GM20000 (cell line): ENCODE results near the gene QSOX2.

Experiments used
- DNase-seq: peaks from one replicate; pipeline ENCODE4 v3.0.0; 2012; ENCODE audit warnings: low spot score
- TF ChIP-seq, protein P1 (sequence below): IDR thresholded peaks from 2 replicates; pipeline ENCODE4 v1.5.1; 2012; ENCODE audit warnings: mild to moderate bottlenecking, control low read depth; ENCODE audit errors: extremely low read depth, missing control alignments

Gene QSOX2

DNA sequence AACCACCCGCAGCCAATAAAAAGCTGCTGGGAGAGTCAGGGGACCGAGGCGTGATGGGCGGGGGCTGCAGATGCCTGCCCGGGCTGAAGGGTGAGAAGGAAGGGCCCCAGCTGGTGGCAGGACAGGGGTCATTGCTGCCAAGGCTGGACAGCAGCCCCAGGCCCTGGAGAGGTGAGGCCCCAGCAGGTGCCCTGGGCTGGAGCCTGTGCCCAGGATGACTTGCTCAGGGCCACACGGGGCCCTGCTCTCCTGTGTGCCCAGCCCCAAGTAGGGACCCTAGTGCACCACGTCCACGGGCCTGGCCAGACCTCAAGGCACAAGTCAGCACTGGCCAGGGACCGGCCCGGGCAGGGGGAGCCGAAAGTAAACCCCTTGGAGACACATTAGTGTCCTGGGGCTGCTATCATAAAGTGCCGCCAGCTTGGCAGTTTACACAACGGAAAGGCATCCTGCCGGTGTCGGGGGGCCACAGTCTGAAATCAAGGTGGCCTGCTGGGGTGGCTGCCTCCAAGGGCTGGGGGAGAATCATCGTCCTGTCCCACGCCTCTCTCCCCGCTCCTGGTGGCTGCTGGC lies 62.7 kb downstream of the QSOX2 start:
- DNase-seq, result no peak
- TF ChIP-seq, protein P1, sequence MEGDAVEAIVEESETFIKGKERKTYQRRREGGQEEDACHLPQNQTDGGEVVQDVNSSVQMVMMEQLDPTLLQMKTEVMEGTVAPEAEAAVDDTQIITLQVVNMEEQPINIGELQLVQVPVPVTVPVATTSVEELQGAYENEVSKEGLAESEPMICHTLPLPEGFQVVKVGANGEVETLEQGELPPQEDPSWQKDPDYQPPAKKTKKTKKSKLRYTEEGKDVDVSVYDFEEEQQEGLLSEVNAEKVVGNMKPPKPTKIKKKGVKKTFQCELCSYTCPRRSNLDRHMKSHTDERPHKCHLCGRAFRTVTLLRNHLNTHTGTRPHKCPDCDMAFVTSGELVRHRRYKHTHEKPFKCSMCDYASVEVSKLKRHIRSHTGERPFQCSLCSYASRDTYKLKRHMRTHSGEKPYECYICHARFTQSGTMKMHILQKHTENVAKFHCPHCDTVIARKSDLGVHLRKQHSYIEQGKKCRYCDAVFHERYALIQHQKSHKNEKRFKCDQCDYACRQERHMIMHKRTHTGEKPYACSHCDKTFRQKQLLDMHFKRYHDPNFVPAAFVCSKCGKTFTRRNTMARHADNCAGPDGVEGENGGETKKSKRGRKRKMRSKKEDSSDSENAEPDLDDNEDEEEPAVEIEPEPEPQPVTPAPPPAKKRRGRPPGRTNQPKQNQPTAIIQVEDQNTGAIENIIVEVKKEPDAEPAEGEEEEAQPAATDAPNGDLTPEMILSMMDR, result no peak

DNA sequence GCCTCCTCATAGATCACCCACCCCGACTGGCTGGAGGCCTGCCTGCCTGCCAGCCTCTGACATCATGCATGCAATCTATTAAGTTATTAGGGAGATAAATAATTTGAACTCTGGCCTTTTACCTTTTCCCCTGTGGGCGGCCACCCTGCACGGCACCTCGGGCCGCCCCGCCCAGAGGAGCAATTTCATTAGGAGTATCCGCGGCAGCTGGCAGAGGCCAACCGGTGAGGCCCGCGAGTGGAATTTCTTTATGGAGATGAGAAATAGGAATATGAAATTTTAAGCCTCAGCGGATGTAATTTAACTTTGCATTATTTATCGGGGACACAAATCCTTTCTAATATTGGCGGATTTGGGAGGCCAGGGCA lies 63.2 kb downstream of the QSOX2 start:
- no peak for DNase-seq
- TF ChIP-seq, protein P1, result no peak

DNA sequence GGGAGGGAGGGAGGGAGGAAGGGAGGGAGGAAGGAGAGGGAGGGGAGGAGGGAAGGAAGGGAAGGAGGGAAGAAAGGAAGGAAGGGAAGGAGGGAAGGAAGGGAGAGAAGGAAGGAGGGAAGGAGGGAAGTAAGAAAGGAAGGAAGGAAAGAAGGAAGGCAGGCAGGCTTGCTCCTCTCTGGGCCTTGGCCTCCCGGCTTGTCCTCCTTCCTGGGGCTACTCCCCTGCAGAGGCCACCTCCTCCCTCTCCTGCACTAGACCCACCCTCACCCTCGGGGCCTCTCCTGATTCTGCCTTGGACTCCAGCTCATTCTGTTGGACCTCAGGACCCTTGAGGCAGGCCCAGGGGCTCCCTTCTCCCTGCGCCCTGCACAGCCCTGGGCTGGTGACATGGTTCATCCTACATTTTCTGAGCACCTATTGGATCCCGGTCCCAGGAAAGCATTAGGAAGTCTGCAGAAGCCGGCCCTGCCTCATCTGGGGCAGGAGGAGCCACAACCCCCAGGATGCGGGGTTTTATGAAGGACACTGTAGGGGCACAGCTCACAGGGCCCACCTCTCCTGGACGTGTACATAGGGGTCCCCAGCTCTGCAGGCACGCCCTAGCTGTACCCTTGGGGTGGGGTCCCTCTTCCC lies 63.7 kb downstream of the QSOX2 start:
- TF ChIP-seq, protein P1, result no peak
- no peak for DNase-seq

DNA sequence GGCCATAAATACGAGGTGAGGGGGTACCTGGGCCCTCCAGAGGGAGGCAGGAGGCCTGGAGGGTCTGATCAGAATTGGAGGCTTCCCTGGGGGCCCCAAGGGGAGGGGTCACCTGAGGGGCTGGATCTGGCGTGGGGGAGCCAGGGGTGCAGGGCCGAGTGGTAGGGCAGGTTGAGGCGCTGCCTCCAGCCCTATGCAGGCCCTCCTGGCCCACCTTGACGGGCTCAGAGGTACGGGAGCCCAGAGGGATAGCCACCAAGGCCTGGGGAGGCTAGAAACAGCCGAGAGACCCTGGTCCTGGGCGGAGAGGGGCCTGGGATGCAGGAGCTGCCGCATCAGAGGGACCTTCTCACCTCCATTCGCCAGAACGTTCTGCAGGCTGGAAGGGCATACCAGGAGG lies 65.0 kb downstream of the QSOX2 start:
- no peak for DNase-seq
- TF ChIP-seq, protein P1, result no peak

DNA sequence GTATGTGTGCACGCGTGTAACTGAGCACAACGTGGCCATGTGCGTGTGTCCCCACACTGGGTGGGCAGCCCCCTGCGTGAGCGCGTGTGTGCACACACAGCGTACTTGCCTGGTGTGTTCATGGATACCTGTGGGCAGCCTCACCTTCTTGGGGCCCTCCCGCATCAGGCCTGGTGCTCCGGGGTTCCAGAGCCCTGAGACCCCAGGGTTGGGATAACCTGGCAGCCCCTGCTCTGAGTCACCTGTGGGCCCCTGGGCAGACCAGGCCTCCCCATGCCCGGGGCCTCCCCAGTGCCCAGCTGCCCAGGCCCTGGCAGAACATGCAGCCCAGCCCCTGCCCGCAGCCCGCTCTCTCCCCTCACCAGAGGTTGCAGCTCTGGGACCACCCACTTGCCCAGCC lies 65.9 kb downstream of the QSOX2 start:
- DNase-seq, result no peak
- TF ChIP-seq, protein P1, result no peak

DNA sequence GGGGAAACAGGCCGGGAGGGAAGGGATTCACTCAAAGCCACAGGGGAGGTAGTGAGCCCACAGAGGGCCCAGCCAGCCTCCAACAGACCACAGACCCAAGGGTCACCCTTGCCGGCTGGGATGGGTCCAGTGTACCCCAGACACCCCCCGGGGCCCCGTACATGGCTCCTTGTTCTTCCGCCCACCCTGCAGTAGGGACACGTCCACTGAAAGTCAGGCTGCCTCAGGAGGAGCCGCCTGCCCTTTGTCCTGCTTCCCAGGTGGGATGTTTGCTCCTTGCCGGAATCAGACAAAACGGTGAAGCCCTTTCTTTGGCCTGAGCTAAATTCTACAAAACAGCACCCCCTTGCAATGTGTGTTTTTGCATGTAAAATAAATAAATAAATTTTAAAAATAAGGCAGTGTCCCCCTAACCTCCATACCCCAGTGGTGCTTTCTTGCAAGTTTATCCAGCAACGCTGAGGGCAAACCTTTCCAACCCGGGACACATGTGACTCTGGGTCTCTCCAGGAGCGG lies 66.5 kb downstream of the QSOX2 start:
- no peak for DNase-seq
- TF ChIP-seq, protein P1, result no peak

DNA sequence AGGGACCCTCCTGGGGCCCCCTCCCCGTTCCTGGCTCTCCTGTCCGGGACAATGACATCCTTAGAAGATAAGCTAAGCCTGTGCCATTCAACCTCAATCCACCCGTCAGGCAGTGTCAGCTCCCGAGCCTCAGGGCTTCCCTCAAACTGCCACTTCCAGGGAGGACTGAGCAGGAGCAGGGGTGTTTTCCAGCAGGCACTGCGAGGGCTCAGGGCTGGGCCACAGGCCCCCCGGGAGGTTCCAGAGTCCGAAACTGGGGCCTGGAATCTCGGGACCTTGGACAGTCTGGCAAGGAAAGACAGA lies 66.9 kb downstream of the QSOX2 start:
- TF ChIP-seq, protein P1, result no peak
- DNase-seq, result no peak
